HepG2 (cell line): ENCODE measurements around the gene FUNDC1. TPM values are rescaled to one million over a fixed set of nuclear protein-coding genes. Genes with fewer than 3 reads are reported as not detected.

Experiments used
- ATAC-seq: fragments of 200-7000 bp; cut with Tn5 transposase; 3 replicates; pipeline ENCODE4 v1.9.1; 2020; ENCODE audit warnings: mild to moderate bottlenecking, moderate library complexity
- Bru-seq: library from RNA; stranded (reverse); fragments of 400-500 nt; gene quantifications from one replicate; lab custom pipeline; 2021; lab: Mats Ljungman, UMichigan
- BruChase-seq, 2 experiments: library from RNA; stranded (reverse); fragments of 400-500 nt; gene quantifications; one replicate each; lab custom pipeline; 2021; lab: Mats Ljungman, UMichigan
- BruUV-seq: library from RNA; stranded (reverse); fragments of 400-500 nt; replicated peaks from 2 replicates; lab custom pipeline; 2021; lab: Mats Ljungman, UMichigan
- CTCF ChIA-PET: fragments of 300-600 bp; formaldehyde crosslinking; extraction: SDS; loops from one replicate; lab custom pipeline; 2021; ENCODE audit warnings: low total read pairs, inconsistent platforms, low intra/inter-chr PET ratio; lab: Yijun Ruan, JAX
- POLR2A ChIA-PET: fragments of 350-600 bp; sonication (Branson Sonifier 250); formaldehyde crosslinking; loops from one replicate; lab custom pipeline; 2020; ENCODE audit warnings: antibody characterized with exemption, inconsistent platforms; lab: Yijun Ruan, JAX
- DNase-seq: peaks from one replicate; pipeline ENCODE4 v3.0.0-alpha.2; 2015; ENCODE audit warnings: low spot score
- FAIRE-seq: peaks from 3 replicates; lab custom pipeline; 2011; peaks lifted over from hg19 to GRCh38; lab: Jason Lieb, UNC
- H2AFZ ChIP-seq: one replicate; pipeline ENCODE4 v1.6.1; 2011; ENCODE audit warnings: low read length, inconsistent platforms
- H3K27ac ChIP-seq: fragments of 300-600 bp; 3 replicates; pipeline ENCODE4 v1.8.0; 2011; ENCODE audit warnings: mixed run types, mild to moderate bottlenecking, mixed read lengths, low read length, inconsistent platforms; ENCODE audit not compliant: insufficient read depth; ENCODE audit errors: extremely low read length
- H3K27me3 ChIP-seq, 2 experiments: fragments of 200-600 bp in 1 of 2; 2 replicates in 1 of 2; 3 replicates in 1 of 2; pipeline versions ENCODE4 v1.6.0 to v1.8.0; 2011; ENCODE audit warnings: low read length in 2 of 2, mild to moderate bottlenecking in 2 of 2, moderate library complexity in 2 of 2, inconsistent platforms in 1 of 2; ENCODE audit not compliant: insufficient read depth in 2 of 2, control insufficient read depth in 1 of 2
- H3K36me3 ChIP-seq, 2 experiments: fragments of 200-600 bp in 1 of 2; replicated peaks in 1 of 2; 2 replicates in 1 of 2; 3 replicates in 1 of 2; pipeline versions ENCODE4 v1.5.1 to v1.8.0; 2011; ENCODE audit warnings: low read length in 2 of 2, inconsistent platforms in 1 of 2; ENCODE audit not compliant: insufficient read depth in 2 of 2, control insufficient read depth in 1 of 2
- H3K4me1 ChIP-seq: 2 replicates; pipeline ENCODE4 v1.5.1; 2012; ENCODE audit warnings: low read length, inconsistent platforms; ENCODE audit not compliant: insufficient read depth
- H3K4me2 ChIP-seq: 2 replicates; pipeline ENCODE4 v1.6.0; 2011; ENCODE audit warnings: low read depth, low read length, inconsistent platforms
- H3K4me3 ChIP-seq, 3 experiments: fragments of 200-600 bp in 1 of 3; sonication (generic), shearing (Covaris generic) in 1 of 3; replicated peaks in 1 of 3; 2 replicates each; pipeline ENCODE4 v1.5.1; 2011 to 2016; ENCODE audit warnings: low read length in 3 of 3, inconsistent platforms in 2 of 3, low read depth in 2 of 3, mild to moderate bottlenecking in 2 of 3, control low read depth in 1 of 3, mixed read lengths in 1 of 3; ENCODE audit not compliant: insufficient read depth in 1 of 3
- H3K79me2 ChIP-seq: one replicate; pipeline ENCODE4 v1.6.1; 2011; ENCODE audit warnings: low read length, inconsistent platforms; ENCODE audit not compliant: insufficient read depth
- H3K9ac ChIP-seq: 2 replicates; pipeline ENCODE4 v1.6.0; 2011; ENCODE audit warnings: mild to moderate bottlenecking, low read depth, low read length, inconsistent platforms; ENCODE audit not compliant: insufficient read depth
- H3K9me3 ChIP-seq: 2 replicates; pipeline ENCODE4 v1.5.1; 2012; ENCODE audit warnings: mild to moderate bottlenecking, low read length
- H4K20me1 ChIP-seq: 2 replicates; pipeline ENCODE4 v1.6.0; 2011; ENCODE audit warnings: inconsistent platforms, mild to moderate bottlenecking, low read length, moderate library complexity; ENCODE audit not compliant: insufficient read depth
- ERF ChIP-seq: IDR thresholded peaks from 2 replicates; pipeline ENCODE4 v1.6.1; 2018; ENCODE audit warnings: missing biosample characterization, missing genetic modification reagents
- GABPB1 ChIP-seq: IDR thresholded peaks from 2 replicates; pipeline ENCODE4 v1.6.1; 2016; ENCODE audit warnings: mild to moderate bottlenecking, missing genetic modification reagents, moderate library complexity, missing compliant biosample characterization
- GTF2F1 ChIP-seq: fragments of 150-350 bp; IDR thresholded peaks from 2 replicates; pipeline ENCODE4 v1.6.1; 2014; ENCODE audit warnings: low read length
- HNF4A ChIP-seq: sonication (generic); formaldehyde crosslinking; IDR thresholded peaks from 2 replicates; pipeline ENCODE4 v1.4.0; 2020; ENCODE audit warnings: missing genetic modification reagents
- HNRNPLL ChIP-seq: fragments of 200-400 bp; formaldehyde crosslinking; IDR thresholded peaks from 2 replicates; pipeline ENCODE4 v1.6.1; 2017; ENCODE audit warnings: mild to moderate bottlenecking, low read depth, low read length; ENCODE audit not compliant: poor library complexity, severe bottlenecking
- KDM5B ChIP-seq: sonication (generic); formaldehyde crosslinking; IDR thresholded peaks from 2 replicates; pipeline ENCODE4 v1.4.0; 2020; ENCODE audit warnings: missing genetic modification reagents, mild to moderate bottlenecking, borderline replicate concordance
- POLR2A ChIP-seq, 2 experiments: IDR thresholded peaks; 2 replicates each; pipeline ENCODE4 v1.6.1; 2011; ENCODE audit warnings: low read depth in 2 of 2, low read length in 2 of 2, mild to moderate bottlenecking in 1 of 2, moderate library complexity in 1 of 2; ENCODE audit not compliant: insufficient read depth in 1 of 2
- WGBS: methylation state at CpG from one replicate; pipeline ENCODE4 v1.1.6; 2017; ENCODE audit warnings: low lambda C conversion rate; 5-methylcytosine and 5-hydroxymethylcytosine counted together
- in situ Hi-C: cut with HindIII; loops from 2 replicates; pipeline ENCODE4 v1.10.0; 2017; ENCODE audit warnings: low pct_unique_long_range_greater_than_20kb; ENCODE audit not compliant: extremely low pct_ligation_motif_present
- intact Hi-C: fragments of 100-400 bp; cut with micrococcal nuclease; formaldehyde crosslinking; loops from one replicate; pipeline ENCODE4 v1.10.0; 2022; ENCODE audit not compliant: unreplicated experiment
- long read RNA-seq, 2 experiments: library from RNA in 1 of 2; library from polyadenylated mRNA in 1 of 2; stranded (forward) in 1 of 2; unstranded in 1 of 2; transcript quantifications; one replicate each; pipeline ENCODE4 v2.0.0, GENCODE V29; 2019 to 2022
- polyA minus RNA-seq, 3 experiments: library from RNA; depleted of rRNA, polyadenylated mRNA; stranded (reverse); fragments of >200 nt; gene quantifications; 2 replicates each; pipeline ENCODE4 v1.2.3, GENCODE V29; 2011; ENCODE audit warnings: low replicate concordance in 1 of 3
- polyA plus RNA-seq, 8 experiments: library from polyadenylated mRNA; depleted of rRNA in 3 of 8; stranded (reverse) in 7 of 8; unstranded in 1 of 8; fragments of >200 nt; fragmentation: Illumina TruSeq in 4 of 8; extraction: Trizol in 4 of 8; gene quantifications; 2 replicates each; pipeline versions ENCODE4 v1.2.1 to v1.2.3, GENCODE V29; 2011 to 2016; ENCODE audit warnings: low read depth in 4 of 8, missing spikeins in 1 of 8, mixed read lengths in 1 of 8; ENCODE audit not compliant: insufficient read depth in 1 of 8
- total RNA-seq, 5 experiments: library from RNA; depleted of rRNA; stranded (reverse); fragments of >200 nt; fragmentation: Illumina TruSeq; extraction: Trizol; gene quantifications; 2 replicates each; pipeline ENCODE4 v1.2.3, GENCODE V29; 2016; ENCODE audit warnings: low read depth in 1 of 5
- TF ChIP-seq, protein P1 (sequence below): sonication (generic); formaldehyde crosslinking; IDR thresholded peaks from 2 replicates; pipeline ENCODE4 v1.9.0; 2022; ENCODE audit warnings: missing genetic modification reagents, mild to moderate bottlenecking, borderline replicate concordance
- TF ChIP-seq, protein P2 (sequence below): sonication (generic); formaldehyde crosslinking; IDR thresholded peaks from 2 replicates; pipeline ENCODE4 v1.9.0; 2021; ENCODE audit warnings: missing genetic modification reagents, mild to moderate bottlenecking, borderline replicate concordance
- TF ChIP-seq, protein P3 (sequence below): sonication (generic); formaldehyde crosslinking; IDR thresholded peaks from 2 replicates; pipeline ENCODE4 v1.8.1; 2023; ENCODE audit warnings: mild to moderate bottlenecking, moderate library complexity, missing genetic modification reagents

Gene FUNDC1, protein sequence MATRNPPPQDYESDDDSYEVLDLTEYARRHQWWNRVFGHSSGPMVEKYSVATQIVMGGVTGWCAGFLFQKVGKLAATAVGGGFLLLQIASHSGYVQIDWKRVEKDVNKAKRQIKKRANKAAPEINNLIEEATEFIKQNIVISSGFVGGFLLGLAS
- total RNA-seq (2016; rRNA removed; fragmentation: Illumina TruSeq; extraction: Trizol) (13.9 and 20.3 TPM in 2 replicates), polyA plus RNA-seq (2011; rRNA removed) (8.9 and 11.9 TPM in 2 replicates), polyA minus RNA-seq (2011; rRNA and poly(A)+ RNA removed; ENCODE audit: low replicate concordance) (2.1 and 5.7 TPM in 2 replicates), Bru-seq, nascent RNA (percentile 62 among the genes with signal in this experiment), BruChase-seq, experiment 1, labeled RNA remaining after a 6-hour chase (percentile 73 among the genes with signal in this experiment), BruChase-seq, experiment 2, labeled RNA remaining after a 2-hour chase (percentile 60 among the genes with signal in this experiment)
- 15.3 and 16.4 TPM in 2 replicates for total RNA-seq (2016; cell fraction: cytosol; rRNA removed; fragmentation: Illumina TruSeq; extraction: Trizol; ENCODE audit: low read depth)
- total RNA-seq (2016; cell fraction: insoluble cytoplasmic fraction; rRNA removed; fragmentation: Illumina TruSeq; extraction: Trizol): 14.2 and 20.6 TPM in 2 replicates
- 11.1 and 11.4 TPM in 2 replicates for total RNA-seq (2016; cell fraction: membrane; rRNA removed; fragmentation: Illumina TruSeq; extraction: Trizol)
- 7.9 and 8.8 TPM in 2 replicates for total RNA-seq (2016; cell fraction: nucleus; rRNA removed; fragmentation: Illumina TruSeq; extraction: Trizol)
- polyA plus RNA-seq (2011; cell fraction: cytosol; rRNA removed): 7.1 and 10.0 TPM in 2 replicates
- 2.6 and 2.9 TPM in 2 replicates for polyA plus RNA-seq (2011; cell fraction: nucleus; rRNA removed)
- 12.9 and 15.3 TPM in 2 replicates for polyA plus RNA-seq (2012)
- polyA plus RNA-seq (2016; cell fraction: cytosol; fragmentation: Illumina TruSeq; extraction: Trizol; ENCODE audit: low read depth): 4.3 and 6.8 TPM in 2 replicates
- polyA plus RNA-seq (2016; cell fraction: insoluble cytoplasmic fraction; fragmentation: Illumina TruSeq; extraction: Trizol; ENCODE audit: low read depth): 31.7 and 37.4 TPM in 2 replicates
- polyA plus RNA-seq (2016; cell fraction: membrane; fragmentation: Illumina TruSeq; extraction: Trizol; ENCODE audit: low read depth): 10.3 and 10.4 TPM in 2 replicates
- polyA plus RNA-seq (2016; cell fraction: nucleus; fragmentation: Illumina TruSeq; extraction: Trizol; ENCODE audit: insufficient read depth, low read depth): 22.8 and 26.5 TPM in 2 replicates
- polyA minus RNA-seq (2011; cell fraction: cytosol; rRNA and poly(A)+ RNA removed): 4.1 and 5.0 TPM in 2 replicates
- polyA minus RNA-seq (2011; cell fraction: nucleus; rRNA and poly(A)+ RNA removed): 3.0 and 6.1 TPM in 2 replicates
- long read RNA-seq, experiment 1, transcript FUNDC1-201 (5 exons, 1,196 nt): major isoform, 17 of 22 reads
- long read RNA-seq, experiment 1, partial matches to known transcripts: 2 of 22 reads
- long read RNA-seq, experiment 1, other reads (novel, unspliced or antisense): 1 of 22 reads
- long read RNA-seq, experiment 2, transcript FUNDC1-202 (4 exons, 1,069 nt): minor isoform, 5 of 34 reads
- long read RNA-seq, experiment 2, transcript FUNDC1-201 (5 exons, 1,196 nt): major isoform, 25 of 34 reads
- long read RNA-seq, experiment 2, partial matches to known transcripts: 1 of 34 reads
- long read RNA-seq, experiment 2, other reads (novel, unspliced or antisense): 3 of 34 reads

DNA sequence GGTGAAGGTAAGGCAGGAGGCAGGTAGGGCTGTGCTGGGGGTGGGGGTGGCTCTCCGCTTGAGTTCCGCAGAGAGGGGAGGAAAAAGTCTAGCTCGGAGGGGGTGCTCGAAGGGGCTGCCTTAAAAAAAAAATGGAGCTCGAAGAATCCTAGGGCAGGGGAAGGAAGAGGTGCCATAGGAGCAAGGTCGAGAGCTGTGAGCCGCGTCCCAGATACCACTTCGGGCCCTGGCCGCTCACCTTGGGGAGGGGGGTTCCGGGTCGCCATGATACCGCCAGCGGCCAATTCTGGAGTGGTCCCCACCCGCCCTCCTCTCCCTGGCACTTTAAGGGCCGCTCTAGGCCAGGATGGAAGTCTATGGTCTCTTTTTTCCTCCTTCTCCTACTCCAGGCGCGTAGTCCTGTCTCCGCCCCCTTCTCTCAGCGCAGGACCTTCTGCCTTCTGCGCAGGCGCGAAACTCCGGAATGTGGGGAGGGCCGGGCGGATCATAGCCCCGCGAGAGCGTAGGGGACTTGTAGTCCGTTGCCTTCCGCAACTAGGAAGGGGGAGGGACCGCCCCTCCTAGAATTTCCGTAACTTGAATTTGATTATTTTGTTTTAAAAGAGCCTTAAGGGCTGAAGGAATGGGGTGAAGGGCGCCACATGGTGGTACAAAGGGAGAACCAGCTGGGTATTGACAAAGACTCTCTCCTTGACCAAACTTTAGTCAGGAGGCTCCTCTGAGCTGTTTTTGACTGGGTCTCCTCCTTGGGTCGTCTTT is at the start of gene FUNDC1:
TSS of gene FUNDC1 (minus strand) at position 293 of the 759 bp plus-strand sequence. CDS start at position 266, 27 bp downstream.
- ATAC-seq (peak; percentile 98), DNase-seq (peak; percentile 90), FAIRE-seq (peak; percentile 90)
- no peaks in the 10 kb centered on the region for H4K20me1 ChIP-seq
- peak within 1 kb of the TSS; percentile 75 to 82 (median 78) for H3K4me3 ChIP-seq
- H3K79me2 ChIP-seq: no peaks in the 10 kb centered on the region
- peak within 1 kb of the TSS; percentile 78 for H2AFZ ChIP-seq
- H3K4me2 ChIP-seq: peak within 1 kb of the TSS; percentile 67
- POLR2A ChIA-PET: interaction anchor here (1.0 to 1.5 kb wide), 2 partner anchors 11 to 330 kb away, joined by 3 to 5 read pairs; partner anchors contain the start of gene KDM6A
- peak within 1 kb of the TSS; percentile 72 for H3K27ac ChIP-seq
- no peaks in the 10 kb centered on the region for H3K27me3 ChIP-seq
- WGBS: 0% methylated on average over 6 of the region's 35 CpGs
- peaks cover 12% of the 10 kb centered on the region; the same call in 1 of the 2 replicates for H3K4me1 ChIP-seq
- no peaks in the 10 kb centered on the region for H3K9me3 ChIP-seq
- CTCF ChIA-PET: no interaction called here
- intact Hi-C loops (loop anchor here (5.0 kb wide), 1 partner anchor 330 kb away; the partner anchor contains the start of gene KDM6A), in situ Hi-C loops (no loop called here)
- no TSS peak for BruUV-seq
- no peaks in the 10 kb centered on the region for H3K36me3 ChIP-seq
- peak within 1 kb of the TSS; percentile 84 for H3K9ac ChIP-seq
- TF ChIP-seq HNRNPLL (peak; percentile 93), GTF2F1 (no peak), GABPB1 (peak; percentile 58), KDM5B (CRISPR knock-in tag) (peak; percentile 57; the same call in 1 of the 2 replicates), POLR2A (IDR thresholded peaks at IDR 0.05; ENCODE audit: insufficient read depth in 1 of 2, low read depth in 2 of 2, low read length in 2 of 2) (peak; percentile 53 to 56; a peak in 3 of 4 replicates), ERF (CRISPR knock-in tag) (no peak), HNF4A (no peak)
- TF ChIP-seq, protein P1, sequence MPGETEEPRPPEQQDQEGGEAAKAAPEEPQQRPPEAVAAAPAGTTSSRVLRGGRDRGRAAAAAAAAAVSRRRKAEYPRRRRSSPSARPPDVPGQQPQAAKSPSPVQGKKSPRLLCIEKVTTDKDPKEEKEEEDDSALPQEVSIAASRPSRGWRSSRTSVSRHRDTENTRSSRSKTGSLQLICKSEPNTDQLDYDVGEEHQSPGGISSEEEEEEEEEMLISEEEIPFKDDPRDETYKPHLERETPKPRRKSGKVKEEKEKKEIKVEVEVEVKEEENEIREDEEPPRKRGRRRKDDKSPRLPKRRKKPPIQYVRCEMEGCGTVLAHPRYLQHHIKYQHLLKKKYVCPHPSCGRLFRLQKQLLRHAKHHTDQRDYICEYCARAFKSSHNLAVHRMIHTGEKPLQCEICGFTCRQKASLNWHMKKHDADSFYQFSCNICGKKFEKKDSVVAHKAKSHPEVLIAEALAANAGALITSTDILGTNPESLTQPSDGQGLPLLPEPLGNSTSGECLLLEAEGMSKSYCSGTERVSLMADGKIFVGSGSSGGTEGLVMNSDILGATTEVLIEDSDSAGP (CRISPR knock-in tag): peak; percentile 85
- TF ChIP-seq, protein P2, sequence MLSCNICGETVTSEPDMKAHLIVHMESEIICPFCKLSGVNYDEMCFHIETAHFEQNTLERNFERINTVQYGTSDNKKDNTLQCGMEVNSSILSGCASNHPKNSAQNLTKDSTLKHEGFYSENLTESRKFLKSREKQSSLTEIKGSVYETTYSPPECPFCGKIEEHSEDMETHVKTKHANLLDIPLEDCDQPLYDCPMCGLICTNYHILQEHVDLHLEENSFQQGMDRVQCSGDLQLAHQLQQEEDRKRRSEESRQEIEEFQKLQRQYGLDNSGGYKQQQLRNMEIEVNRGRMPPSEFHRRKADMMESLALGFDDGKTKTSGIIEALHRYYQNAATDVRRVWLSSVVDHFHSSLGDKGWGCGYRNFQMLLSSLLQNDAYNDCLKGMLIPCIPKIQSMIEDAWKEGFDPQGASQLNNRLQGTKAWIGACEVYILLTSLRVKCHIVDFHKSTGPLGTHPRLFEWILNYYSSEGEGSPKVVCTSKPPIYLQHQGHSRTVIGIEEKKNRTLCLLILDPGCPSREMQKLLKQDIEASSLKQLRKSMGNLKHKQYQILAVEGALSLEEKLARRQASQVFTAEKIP (CRISPR knock-in tag): no peak
- TF ChIP-seq, protein P3, sequence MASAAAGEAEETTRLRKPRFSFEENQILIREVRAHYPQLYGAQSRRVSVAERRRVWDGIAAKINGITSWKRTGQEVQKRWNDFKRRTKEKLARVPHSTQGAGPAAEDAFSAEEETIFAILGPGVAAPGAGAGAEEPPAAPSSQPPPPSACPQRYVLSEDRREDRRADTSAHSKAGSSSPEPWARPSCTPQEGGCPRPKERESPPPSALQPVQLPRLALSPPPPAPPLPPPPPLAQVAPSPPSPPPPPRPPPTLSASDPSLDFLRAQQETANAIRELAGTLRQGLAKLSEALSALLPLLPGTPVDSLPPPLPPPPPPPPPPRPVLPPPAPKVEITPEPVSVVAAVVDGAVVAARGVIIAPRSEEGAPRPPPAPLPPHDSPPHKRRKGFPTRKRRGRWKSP (CRISPR knock-in tag): no peak
